Measurements from ENCODE around the gene MYO7A. TPM values are rescaled to one million over a fixed set of nuclear protein-coding genes. Genes with fewer than 3 reads are reported as not detected.

The MYO7A gene
- total RNA-seq = 10 to 100 TPM in 1 of 5 donors, 1 to 10 TPM in 4; 2.6 to 29.2 (median 4.8) TPM
- 1 to 10 TPM; 1.4 to 4.0 (median 2.3) TPM for polyA plus RNA-seq
- long read RNA-seq, donor 1 = 0 reads
- long read RNA-seq, donor 2, partial matches to known transcripts = 5 of 5 reads
- long read RNA-seq, donor 2, other reads (novel, unspliced or antisense) = 0 of 5 reads
- long read RNA-seq, donor 3 = 0 reads
- long read RNA-seq, donor 4 = 0 reads
- long read RNA-seq, donor 5 = 0 reads
- long read RNA-seq, donor 6 = 0 reads
- long read RNA-seq, donor 7 = 0 reads
- long read RNA-seq, donor 8 = 0 reads
- long read RNA-seq, donor 9, partial matches to known transcripts = 57 of 67 reads
- long read RNA-seq, donor 9, other reads (novel, unspliced or antisense) = 10 of 67 reads
- long read RNA-seq, donor 10 = 0 reads

GRCh38 chr11:77127920-77128691 is at the start of gene MYO7A:
Gene MYO7A, plus strand, starts transcription at chr11:77128246. Its CDS starts 2,389 bp downstream, at chr11:77130635.
- H3K36me3 ChIP-seq = peaks cover 11 to 26% (median 16%) of the 10 kb centered on the region in 4 donors
- TF ChIP-seq POLR2AphosphoS5 (IDR thresholded peaks at IDR 0.05) (no peak), POLR2A (IDR thresholded peaks at IDR 0.05) (no peak), EP300 (IDR thresholded peaks at IDR 0.05) (no peak)
- TF ChIP-seq, protein P1, sequence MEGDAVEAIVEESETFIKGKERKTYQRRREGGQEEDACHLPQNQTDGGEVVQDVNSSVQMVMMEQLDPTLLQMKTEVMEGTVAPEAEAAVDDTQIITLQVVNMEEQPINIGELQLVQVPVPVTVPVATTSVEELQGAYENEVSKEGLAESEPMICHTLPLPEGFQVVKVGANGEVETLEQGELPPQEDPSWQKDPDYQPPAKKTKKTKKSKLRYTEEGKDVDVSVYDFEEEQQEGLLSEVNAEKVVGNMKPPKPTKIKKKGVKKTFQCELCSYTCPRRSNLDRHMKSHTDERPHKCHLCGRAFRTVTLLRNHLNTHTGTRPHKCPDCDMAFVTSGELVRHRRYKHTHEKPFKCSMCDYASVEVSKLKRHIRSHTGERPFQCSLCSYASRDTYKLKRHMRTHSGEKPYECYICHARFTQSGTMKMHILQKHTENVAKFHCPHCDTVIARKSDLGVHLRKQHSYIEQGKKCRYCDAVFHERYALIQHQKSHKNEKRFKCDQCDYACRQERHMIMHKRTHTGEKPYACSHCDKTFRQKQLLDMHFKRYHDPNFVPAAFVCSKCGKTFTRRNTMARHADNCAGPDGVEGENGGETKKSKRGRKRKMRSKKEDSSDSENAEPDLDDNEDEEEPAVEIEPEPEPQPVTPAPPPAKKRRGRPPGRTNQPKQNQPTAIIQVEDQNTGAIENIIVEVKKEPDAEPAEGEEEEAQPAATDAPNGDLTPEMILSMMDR (IDR thresholded peaks at IDR 0.05) = no peak
- H3K9me3 ChIP-seq = no peaks in the 10 kb centered on the region
- intact Hi-C loops (cut with DNase I; ENCODE audit: low total_unique reads) = loop anchor here (5.0 to 10.0 kb wide), 2 partner anchors 59 to 427 kb away; no protein-coding TSS in a partner anchor
- peak; percentile 56 to 94 for DNase-seq
- H3K4me3 ChIP-seq = peak within 1 kb of the TSS; percentile 37 to 45 (median 43)
- H3K27me3 ChIP-seq = peaks cover 0 to 13% (median 0%) of the 10 kb centered on the region in 3 donors
- WGBS, 5 donors = 13 to 31% (median 20%) methylated on average over 16 to 20 of the region's 20 CpGs
- H3K27ac ChIP-seq = peak within 1 kb of the TSS in 2 of 5 donors; percentile 3 to 5
- H3K4me1 ChIP-seq = peaks cover 21 to 46% (median 34%) of the 10 kb centered on the region in 4 donors

GRCh38 chr11:77079666-77080065 is 48.4 kb upstream of the MYO7A start:
- Histone ChIP-seq H3K27me3 (no peaks in the 10 kb centered on the region), H3K36me3 (peaks cover 0 to 1% (median under 1%) of the 10 kb centered on the region in 4 donors), H3K27ac (no peak overlapping the region), H3K4me3 (no peak overlapping the region), H3K4me1 (peaks cover 35 to 59% (median 55%) of the 10 kb centered on the region in 4 donors), H3K9me3 (no peaks in the 10 kb centered on the region)
- WGBS, 5 donors = 68 to 99% (median 97%) methylated on average over 2 of the region's 2 CpGs
- no peak for DNase-seq
- intact Hi-C loops (cut with DNase I; ENCODE audit: low total_unique reads) = no loop called here
- TF ChIP-seq EP300 (IDR thresholded peaks at IDR 0.05) (no peak), POLR2AphosphoS5 (IDR thresholded peaks at IDR 0.05) (no peak), POLR2A (IDR thresholded peaks at IDR 0.05) (no peak)
- TF ChIP-seq, protein P1 (IDR thresholded peaks at IDR 0.05) = no peak

DNA sequence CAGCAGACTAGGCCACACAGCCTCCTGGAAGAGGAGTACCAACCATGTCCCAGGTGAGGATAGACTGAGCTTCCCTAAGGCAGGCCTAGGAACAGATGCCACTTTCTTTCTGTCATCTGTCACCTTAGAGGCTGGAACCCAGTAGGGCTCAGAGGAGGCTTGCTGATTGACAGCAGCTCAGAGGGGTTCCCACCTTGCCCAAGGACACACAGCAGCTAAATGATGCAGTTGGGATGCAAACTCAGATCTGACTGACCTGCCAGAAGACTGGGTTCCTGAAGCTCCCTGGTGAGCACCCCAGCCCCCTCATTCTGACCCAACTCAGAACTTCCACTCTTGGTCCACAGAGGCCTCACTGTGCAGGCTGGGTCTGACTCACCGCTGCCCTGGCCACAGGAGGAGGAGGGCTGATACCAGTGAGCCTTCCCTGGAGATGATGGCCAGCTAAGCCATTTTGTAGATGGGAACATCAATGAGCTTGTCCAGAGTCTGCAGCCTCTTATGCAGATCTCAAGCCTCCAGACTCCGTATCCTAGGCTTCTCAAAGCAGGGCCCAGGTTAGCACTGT is 47.3 kb upstream of the MYO7A start:
- intact Hi-C loops (cut with DNase I; ENCODE audit: low total_unique reads) = no loop called here
- DNase-seq = peak in 1 of 2 donors; percentile 25
- H3K36me3 ChIP-seq = peaks cover 2 to 10% (median 7%) of the 10 kb centered on the region in 4 donors
- no peaks in the 10 kb centered on the region for H3K27me3 ChIP-seq
- no peak overlapping the region for H3K4me3 ChIP-seq
- peaks cover 30 to 59% (median 50%) of the 10 kb centered on the region in 4 donors for H3K4me1 ChIP-seq
- WGBS, 5 donors = 80 to 98% (median 92%) methylated on average over 2 of the region's 2 CpGs
- no peaks in the 10 kb centered on the region for H3K9me3 ChIP-seq
- TF ChIP-seq, protein P1 (IDR thresholded peaks at IDR 0.05) = no peak
- TF ChIP-seq POLR2AphosphoS5 (IDR thresholded peaks at IDR 0.05) (no peak), EP300 (IDR thresholded peaks at IDR 0.05) (no peak), POLR2A (IDR thresholded peaks at IDR 0.05) (no peak)
- peak overlapping the region in 1 of 5 donors; percentile 8 for H3K27ac ChIP-seq

DNA sequence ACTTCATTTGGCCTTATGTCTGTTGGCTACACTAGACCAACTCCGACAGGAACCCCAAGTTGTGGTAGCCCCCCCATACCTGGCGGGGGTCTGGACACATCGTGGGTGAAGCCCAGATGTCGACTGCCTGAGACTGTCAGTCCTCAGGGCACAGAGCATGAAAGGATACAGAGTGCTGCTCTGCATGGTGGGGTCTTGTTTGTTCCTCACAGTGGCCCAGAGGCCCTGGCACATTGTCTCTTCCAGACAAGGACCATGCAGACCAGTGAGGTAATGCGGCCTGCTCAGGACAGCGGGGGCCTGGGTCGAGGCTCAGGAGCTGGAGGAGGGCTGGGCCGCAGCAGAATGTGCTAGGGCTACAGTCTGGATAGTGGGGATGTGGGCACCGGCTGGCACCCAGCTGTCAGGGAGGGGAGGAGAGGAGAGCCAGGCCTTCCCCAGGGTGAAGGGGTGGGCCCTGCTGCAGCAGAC is 46.6 kb upstream of the MYO7A start:
- peaks cover 31 to 60% (median 53%) of the 10 kb centered on the region in 4 donors for H3K4me1 ChIP-seq
- DNase-seq = no peak

More for the DNA sequence above, 46.6 kb upstream of the MYO7A start:
- TF ChIP-seq POLR2A (IDR thresholded peaks at IDR 0.05) (no peak), POLR2AphosphoS5 (IDR thresholded peaks at IDR 0.05) (no peak), EP300 (IDR thresholded peaks at IDR 0.05) (no peak)
- TF ChIP-seq, protein P1 (IDR thresholded peaks at IDR 0.05) = no peak
- no peaks in the 10 kb centered on the region for H3K27me3 ChIP-seq
- peaks cover 7 to 16% (median 10%) of the 10 kb centered on the region in 4 donors for H3K36me3 ChIP-seq
- H3K9me3 ChIP-seq = no peaks in the 10 kb centered on the region
- H3K27ac ChIP-seq = peak overlapping the region in 2 of 5 donors; percentile 64 to 85
- intact Hi-C loops (cut with DNase I; ENCODE audit: low total_unique reads) = no loop called here
- 88 to 100% (median 93%) methylated on average over 2 to 9 of the region's 9 CpGs for WGBS, 5 donors
- H3K4me3 ChIP-seq = no peak overlapping the region
